Activated CD4-positive, alpha-beta T cell treated with anti-CD3 and anti-CD28 coated beads, Interleukin-2, amount 10 ng/mL, durations not matched to agents 24 days and 14 days (primary cell): ENCODE measurements around the gene PLXNA2. TPM values are rescaled to one million over a fixed set of nuclear protein-coding genes. Genes with fewer than 3 reads are reported as not detected.

Experiments
- DNase-seq: peaks from one replicate; pipeline ENCODE4 v3.0.0; 2022
- H3K27ac Mint-ChIP-seq: one replicate; pipeline ENCODE4 v1.8.0; 2022; ENCODE audit warnings: mild to moderate bottlenecking, mixed read lengths
- H3K27me3 Mint-ChIP-seq: one replicate; pipeline ENCODE4 v1.8.0; 2022; ENCODE audit warnings: mixed read lengths
- H3K36me3 Mint-ChIP-seq: one replicate; pipeline ENCODE4 v1.8.0; 2022; ENCODE audit warnings: low read depth, mild to moderate bottlenecking, mixed read lengths
- H3K4me1 Mint-ChIP-seq: one replicate; pipeline ENCODE4 v1.8.0; 2021; ENCODE audit warnings: mixed read lengths
- H3K4me3 Mint-ChIP-seq: one replicate; pipeline ENCODE4 v1.8.0; 2022; ENCODE audit warnings: mild to moderate bottlenecking, moderate library complexity, mixed read lengths
- H3K9me3 Mint-ChIP-seq: one replicate; pipeline ENCODE4 v1.8.0; 2021; ENCODE audit warnings: mixed read lengths
- intact Hi-C: fragments of 100-400 bp; cut with micrococcal nuclease; formaldehyde crosslinking; loops from one replicate; pipeline ENCODE4 v1.15.1; 2023
- total RNA-seq: library from RNA; stranded (reverse); gene quantifications from 2 replicates; pipeline ENCODE4 v1.2.3, GENCODE V29; 2022

PLXNA2 gene
- total RNA-seq, 1 donor from 2014 or later = not detected

GRCh38 chr1:208184966-208185654, 59.1 kb downstream of the PLXNA2 start:
- Mint-ChIP-seq H3K4me3 (no peak overlapping the region), H3K27me3 (peaks cover 15% of the 10 kb centered on the region), H3K36me3 (no peaks in the 10 kb centered on the region), H3K9me3 (no peaks in the 10 kb centered on the region), H3K27ac (no peak overlapping the region), H3K4me1 (peaks cover 8% of the 10 kb centered on the region)
- no peak for DNase-seq
- intact Hi-C loops = no loop called here

GRCh38 chr1:208183977-208184911, 59.9 kb downstream of the PLXNA2 start:
- H3K27me3 Mint-ChIP-seq = peaks cover 10% of the 10 kb centered on the region
- no peak for DNase-seq
- H3K4me3 Mint-ChIP-seq = no peak overlapping the region
- no peaks in the 10 kb centered on the region for H3K36me3 Mint-ChIP-seq
- H3K27ac Mint-ChIP-seq = no peak overlapping the region
- H3K4me1 Mint-ChIP-seq = peaks cover 8% of the 10 kb centered on the region
- intact Hi-C loops = no loop called here
- no peaks in the 10 kb centered on the region for H3K9me3 Mint-ChIP-seq

GRCh38 chr1:208182880-208183645, 61.1 kb downstream of the PLXNA2 start:
- Mint-ChIP-seq H3K4me3 (no peak overlapping the region), H3K4me1 (peaks cover 2% of the 10 kb centered on the region), H3K36me3 (no peaks in the 10 kb centered on the region), H3K9me3 (no peaks in the 10 kb centered on the region), H3K27me3 (peaks cover 8% of the 10 kb centered on the region), H3K27ac (no peak overlapping the region)
- intact Hi-C loops = no loop called here
- no peak for DNase-seq

DNA sequence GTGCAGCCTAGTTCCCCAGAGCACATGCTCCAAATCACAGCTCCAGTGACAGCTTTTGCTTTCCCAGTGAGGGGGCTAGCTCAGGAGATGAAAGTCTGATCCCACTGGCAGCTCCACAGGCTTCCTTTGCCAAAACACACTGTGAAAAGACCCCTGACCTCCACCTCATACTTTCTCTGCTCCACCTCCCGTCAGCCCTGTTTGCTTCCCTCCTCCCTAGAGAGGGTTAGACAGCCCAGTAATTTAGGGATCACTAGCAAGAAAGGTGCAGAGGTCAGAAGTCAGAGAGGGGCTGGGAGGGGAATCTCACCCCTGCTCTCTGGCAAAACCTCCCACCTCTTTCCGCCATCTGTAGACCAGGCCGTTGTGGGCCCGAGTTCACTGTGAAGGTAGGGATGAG, 62.8 kb downstream of the PLXNA2 start:
- no peak for DNase-seq
- no peaks in the 10 kb centered on the region for H3K36me3 Mint-ChIP-seq
- H3K4me3 Mint-ChIP-seq = no peak overlapping the region
- no peaks in the 10 kb centered on the region for H3K9me3 Mint-ChIP-seq
- H3K27me3 Mint-ChIP-seq = peaks cover 13% of the 10 kb centered on the region
- H3K4me1 Mint-ChIP-seq = peaks cover 2% of the 10 kb centered on the region
- no peak overlapping the region for H3K27ac Mint-ChIP-seq
- intact Hi-C loops = no loop called here

DNA sequence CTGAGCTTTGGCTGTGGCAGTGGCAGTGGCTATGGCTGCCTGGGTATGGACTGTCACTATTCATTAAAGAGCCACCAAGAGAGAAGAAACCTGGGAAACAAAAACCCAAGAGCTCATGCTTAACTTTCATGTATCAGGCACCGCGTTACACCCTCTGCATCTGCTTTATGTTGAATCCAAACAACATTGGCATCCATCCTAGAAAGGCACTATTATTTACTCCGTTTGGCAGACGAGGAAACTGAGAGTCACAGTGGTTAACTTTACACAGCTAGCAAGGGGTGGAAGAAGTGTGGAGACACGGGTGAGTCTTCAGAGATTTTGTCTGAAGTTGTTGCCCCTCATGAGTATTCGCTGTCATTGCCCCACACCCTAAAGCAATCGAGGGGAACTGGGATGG, 63.8 kb downstream of the PLXNA2 start:
- Mint-ChIP-seq H3K9me3 (no peaks in the 10 kb centered on the region), H3K4me1 (peaks cover 2% of the 10 kb centered on the region), H3K27me3 (peaks cover 12% of the 10 kb centered on the region), H3K36me3 (no peaks in the 10 kb centered on the region), H3K27ac (no peak overlapping the region), H3K4me3 (no peak overlapping the region)
- intact Hi-C loops = no loop called here
- no peak for DNase-seq

GRCh38 chr1:208179961-208180409, 64.2 kb downstream of the PLXNA2 start:
- Mint-ChIP-seq H3K9me3 (no peaks in the 10 kb centered on the region), H3K4me1 (peaks cover 2% of the 10 kb centered on the region), H3K4me3 (no peak overlapping the region), H3K36me3 (no peaks in the 10 kb centered on the region), H3K27me3 (peaks cover 14% of the 10 kb centered on the region), H3K27ac (no peak overlapping the region)
- DNase-seq = no peak
- intact Hi-C loops = no loop called here

- no peaks in the 10 kb centered on the region for H3K9me3 Mint-ChIP-seq
- H3K27ac Mint-ChIP-seq = no peak overlapping the region
- peaks cover under 1% of the 10 kb centered on the region for H3K4me1 Mint-ChIP-seq
- no peak overlapping the region for H3K4me3 Mint-ChIP-seq
- H3K36me3 Mint-ChIP-seq = no peaks in the 10 kb centered on the region
- intact Hi-C loops = no loop called here
- DNase-seq = no peak
- peaks cover 16% of the 10 kb centered on the region for H3K27me3 Mint-ChIP-seq
These were observed 64.8 kb downstream of the PLXNA2 start for GRCh38 chr1:208179263-208179816.

DNA sequence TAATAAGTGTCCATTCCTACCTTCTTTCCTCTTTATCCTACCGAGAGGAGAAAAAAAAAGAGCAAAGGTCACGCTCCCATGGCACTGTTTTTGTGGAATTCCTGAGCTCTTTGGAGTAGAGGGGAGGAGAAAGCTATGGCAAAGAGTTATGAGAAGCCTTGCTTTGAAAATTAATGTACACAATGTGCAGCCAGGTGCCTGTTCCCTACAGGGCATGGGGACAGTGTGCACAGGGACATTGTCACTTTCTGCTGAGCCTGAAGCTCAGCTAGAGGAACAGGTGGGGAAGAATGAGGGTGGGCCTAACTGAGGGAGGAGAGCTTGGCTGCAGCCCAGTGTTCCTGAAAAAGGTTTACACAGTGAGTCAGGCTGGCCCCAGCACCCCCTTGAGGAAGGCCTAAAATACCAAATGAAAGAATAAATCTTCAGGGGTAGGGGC, 66.1 kb downstream of the PLXNA2 start:
- Mint-ChIP-seq H3K4me3 (no peak overlapping the region), H3K27ac (no peak overlapping the region), H3K9me3 (no peaks in the 10 kb centered on the region), H3K36me3 (no peaks in the 10 kb centered on the region), H3K4me1 (no peaks in the 10 kb centered on the region), H3K27me3 (peaks cover 19% of the 10 kb centered on the region)
- no peak for DNase-seq
- intact Hi-C loops = no loop called here

GRCh38 chr1:208177656-208178055, 66.5 kb downstream of the PLXNA2 start:
- Mint-ChIP-seq H3K9me3 (no peaks in the 10 kb centered on the region), H3K4me3 (no peak overlapping the region), H3K36me3 (no peaks in the 10 kb centered on the region), H3K4me1 (no peaks in the 10 kb centered on the region), H3K27ac (no peak overlapping the region), H3K27me3 (peaks cover 16% of the 10 kb centered on the region)
- intact Hi-C loops = no loop called here
- no peak for DNase-seq

GRCh38 chr1:208176649-208177048, 67.5 kb downstream of the PLXNA2 start:
- peaks cover 21% of the 10 kb centered on the region for H3K27me3 Mint-ChIP-seq
- H3K27ac Mint-ChIP-seq = no peak overlapping the region
- no peaks in the 10 kb centered on the region for H3K9me3 Mint-ChIP-seq
- no peak for DNase-seq
- intact Hi-C loops = no loop called here
- no peaks in the 10 kb centered on the region for H3K4me1 Mint-ChIP-seq
- H3K4me3 Mint-ChIP-seq = no peak overlapping the region
- no peaks in the 10 kb centered on the region for H3K36me3 Mint-ChIP-seq

DNA sequence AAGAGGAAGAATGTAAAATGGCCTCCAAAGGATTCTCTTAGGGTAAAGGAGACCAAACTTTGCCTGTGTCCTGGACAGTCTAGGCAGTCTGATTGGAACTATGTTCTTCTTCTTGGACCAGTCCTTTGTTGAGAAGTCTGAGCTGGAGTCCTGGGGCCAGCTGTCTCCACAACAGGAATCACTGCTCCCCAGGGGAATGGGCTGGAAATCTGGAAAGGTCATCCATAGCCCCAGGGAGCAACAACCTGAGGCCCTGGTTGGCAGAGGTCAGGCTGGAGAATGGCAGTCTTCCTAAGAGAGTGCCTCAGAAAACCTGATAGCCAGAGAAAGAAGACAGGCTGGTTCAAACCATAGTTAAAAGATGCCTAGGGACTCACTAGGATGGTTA, 68.7 kb downstream of the PLXNA2 start:
- no peaks in the 10 kb centered on the region for H3K36me3 Mint-ChIP-seq
- no peaks in the 10 kb centered on the region for H3K4me1 Mint-ChIP-seq
- no peak overlapping the region for H3K4me3 Mint-ChIP-seq
- no peaks in the 10 kb centered on the region for H3K9me3 Mint-ChIP-seq
- DNase-seq = no peak
- H3K27me3 Mint-ChIP-seq = peaks cover 21% of the 10 kb centered on the region
- intact Hi-C loops = no loop called here
- H3K27ac Mint-ChIP-seq = no peak overlapping the region

GRCh38 chr1:208174731-208175507, 69.3 kb downstream of the PLXNA2 start:
- intact Hi-C loops = no loop called here
- H3K27ac Mint-ChIP-seq = no peak overlapping the region
- H3K27me3 Mint-ChIP-seq = peaks cover 22% of the 10 kb centered on the region
- H3K9me3 Mint-ChIP-seq = no peaks in the 10 kb centered on the region
- DNase-seq = no peak
- H3K4me1 Mint-ChIP-seq = no peaks in the 10 kb centered on the region
- no peaks in the 10 kb centered on the region for H3K36me3 Mint-ChIP-seq
- H3K4me3 Mint-ChIP-seq = no peak overlapping the region

GRCh38 chr1:208174200-208174599, 70.0 kb downstream of the PLXNA2 start:
- Mint-ChIP-seq H3K27ac (no peak overlapping the region), H3K4me3 (no peak overlapping the region), H3K27me3 (peaks cover 22% of the 10 kb centered on the region), H3K9me3 (no peaks in the 10 kb centered on the region), H3K36me3 (no peaks in the 10 kb centered on the region), H3K4me1 (no peaks in the 10 kb centered on the region)
- intact Hi-C loops = no loop called here
- no peak for DNase-seq
